Panc1 (cell line): ENCODE results near the gene ANTXR1. TPM values are rescaled to one million over a fixed set of nuclear protein-coding genes. Genes with fewer than 3 reads are reported as not detected.

ENCODE experiments used
- ATAC-seq: fragments of 200-7000 bp; cut with Tn5 transposase; 2 replicates; pipeline ENCODE4 v1.9.1; 2020; ENCODE audit warnings: mild to moderate bottlenecking, moderate library complexity
- BruUV-seq: library from RNA; stranded (reverse); fragments of 400-500 nt; replicated peaks from 2 replicates; lab custom pipeline; 2021; lab: Mats Ljungman, UMichigan
- CTCF ChIA-PET: fragments of 300-600 bp; sonication (Branson Sonifier 250); formaldehyde crosslinking; loops from one replicate; lab custom pipeline; 2022; ENCODE audit warnings: antibody characterized with exemption; lab: Charles Lee
- POLR2A ChIA-PET: fragments of 300-600 bp; sonication (Branson Sonifier 250); formaldehyde crosslinking; loops from one replicate; lab custom pipeline; 2022; ENCODE audit warnings: antibody characterized with exemption; lab: Charles Lee
- DNase-seq: peaks from one replicate; pipeline ENCODE4 v3.0.0-alpha.2; 2010; ENCODE audit warnings: low read depth, low spot score
- H3K27ac ChIP-seq: 2 replicates; pipeline ENCODE4 v1.5.1; 2011; ENCODE audit warnings: mild to moderate bottlenecking, low read length, inconsistent platforms
- H3K27me3 ChIP-seq: fragments of 200-500 bp; sonication (Bioruptor generic); 2 replicates; pipeline ENCODE4 v1.6.0; 2014; ENCODE audit warnings: low read length, inconsistent platforms; ENCODE audit not compliant: control insufficient read depth, insufficient read depth
- H3K36me3 ChIP-seq: fragments of 200-500 bp; sonication (Bioruptor generic); 2 replicates; pipeline ENCODE4 v1.5.1; 2014; ENCODE audit warnings: inconsistent platforms, mild to moderate bottlenecking, low read length, moderate library complexity; ENCODE audit not compliant: control insufficient read depth, insufficient read depth
- H3K4me1 ChIP-seq: 2 replicates; pipeline ENCODE4 v1.5.1; 2011; ENCODE audit warnings: inconsistent platforms, mild to moderate bottlenecking, low read length, moderate library complexity; ENCODE audit not compliant: control insufficient read depth, insufficient read depth
- H3K4me3 ChIP-seq, 2 experiments: 2 replicates each; pipeline ENCODE4 v1.5.1; 2011 to 2012; ENCODE audit warnings: low read depth in 2 of 2, low read length in 2 of 2, mild to moderate bottlenecking in 2 of 2, inconsistent platforms in 1 of 2, moderate library complexity in 1 of 2
- H3K9me3 ChIP-seq: fragments of 200-500 bp; sonication (Bioruptor generic); 2 replicates; pipeline ENCODE4 v1.5.1; 2014; ENCODE audit warnings: low read depth, mild to moderate bottlenecking, inconsistent platforms, low read length, moderate library complexity; ENCODE audit not compliant: control insufficient read depth, insufficient read depth
- POLR2AphosphoS5 ChIP-seq: IDR thresholded peaks from 2 replicates; pipeline ENCODE4 v1.6.1; 2012; ENCODE audit warnings: mild to moderate bottlenecking, low read depth, low read length, moderate library complexity
- SIN3A ChIP-seq: IDR thresholded peaks from 2 replicates; pipeline ENCODE4 v1.6.1; 2012; ENCODE audit warnings: low read depth, mild to moderate bottlenecking, low read length, moderate library complexity, borderline replicate concordance; ENCODE audit not compliant: insufficient read depth
- TCF7L2 ChIP-seq: IDR thresholded peaks from 2 replicates; pipeline ENCODE4 v1.6.1; 2011; ENCODE audit warnings: mild to moderate bottlenecking, low read depth, low read length, inconsistent platforms
- in situ Hi-C: cut with HindIII; loops from 2 replicates; pipeline ENCODE4 v1.10.0; 2016; ENCODE audit warnings: low sequenced_read_pairs, low pct_unique_long_range_greater_than_20kb
- intact Hi-C: fragments of 100-400 bp; cut with micrococcal nuclease; formaldehyde crosslinking; loops from one replicate; pipeline ENCODE4 v1.10.0; 2022; ENCODE audit not compliant: unreplicated experiment
- total RNA-seq: library from RNA; stranded (reverse); gene quantifications from one replicate; pipeline ENCODE4 v1.2.1, GENCODE V29; 2021; ENCODE audit not compliant: unreplicated experiment
- TF ChIP-seq, protein P1 (sequence below), 2 experiments: IDR thresholded peaks; 2 replicates each; pipeline ENCODE4 v1.6.1; 2011 to 2012; ENCODE audit warnings: low read depth in 2 of 2, control low read depth in 1 of 2, low read length in 1 of 2, mild to moderate bottlenecking in 1 of 2, moderate library complexity in 1 of 2; ENCODE audit not compliant: insufficient read depth in 1 of 2
- TF ChIP-seq, protein P2 (sequence below): fragments of 450-650 bp; IDR thresholded peaks from 2 replicates; pipeline ENCODE4 v1.5.1; 2017; ENCODE audit warnings: mild to moderate bottlenecking

ANTXR1 gene
- total RNA-seq, 1 experiment from 2014 or later, result 132 TPM

DNA sequence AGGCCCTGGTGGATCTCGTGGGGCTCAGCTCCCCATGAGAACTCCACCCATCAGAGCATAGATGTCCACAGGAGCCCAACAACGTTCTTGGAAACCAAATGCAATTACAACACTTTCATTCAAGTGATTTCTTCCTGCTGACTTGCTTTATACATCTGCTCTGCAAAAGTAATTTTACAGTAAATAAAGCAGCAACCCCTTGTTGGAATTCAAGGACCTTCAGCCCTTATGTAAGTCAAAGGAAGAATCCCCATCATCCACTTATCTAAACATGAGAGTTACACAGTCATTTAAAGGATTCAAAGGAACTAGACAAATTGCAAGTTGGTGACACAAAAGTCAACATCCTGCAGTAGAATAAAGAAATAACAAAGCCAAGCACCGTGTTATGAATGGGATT lies 17.1 kb upstream of the ANTXR1 start:
- no peak for DNase-seq
- Histone ChIP-seq H3K27me3 (no peaks in the 10 kb centered on the region), H3K9me3 (no peaks in the 10 kb centered on the region), H3K4me3 (no peak overlapping the region), H3K36me3 (no peaks in the 10 kb centered on the region), H3K27ac (no peak overlapping the region), H3K4me1 (no peaks in the 10 kb centered on the region)
- TF ChIP-seq, protein P1, sequence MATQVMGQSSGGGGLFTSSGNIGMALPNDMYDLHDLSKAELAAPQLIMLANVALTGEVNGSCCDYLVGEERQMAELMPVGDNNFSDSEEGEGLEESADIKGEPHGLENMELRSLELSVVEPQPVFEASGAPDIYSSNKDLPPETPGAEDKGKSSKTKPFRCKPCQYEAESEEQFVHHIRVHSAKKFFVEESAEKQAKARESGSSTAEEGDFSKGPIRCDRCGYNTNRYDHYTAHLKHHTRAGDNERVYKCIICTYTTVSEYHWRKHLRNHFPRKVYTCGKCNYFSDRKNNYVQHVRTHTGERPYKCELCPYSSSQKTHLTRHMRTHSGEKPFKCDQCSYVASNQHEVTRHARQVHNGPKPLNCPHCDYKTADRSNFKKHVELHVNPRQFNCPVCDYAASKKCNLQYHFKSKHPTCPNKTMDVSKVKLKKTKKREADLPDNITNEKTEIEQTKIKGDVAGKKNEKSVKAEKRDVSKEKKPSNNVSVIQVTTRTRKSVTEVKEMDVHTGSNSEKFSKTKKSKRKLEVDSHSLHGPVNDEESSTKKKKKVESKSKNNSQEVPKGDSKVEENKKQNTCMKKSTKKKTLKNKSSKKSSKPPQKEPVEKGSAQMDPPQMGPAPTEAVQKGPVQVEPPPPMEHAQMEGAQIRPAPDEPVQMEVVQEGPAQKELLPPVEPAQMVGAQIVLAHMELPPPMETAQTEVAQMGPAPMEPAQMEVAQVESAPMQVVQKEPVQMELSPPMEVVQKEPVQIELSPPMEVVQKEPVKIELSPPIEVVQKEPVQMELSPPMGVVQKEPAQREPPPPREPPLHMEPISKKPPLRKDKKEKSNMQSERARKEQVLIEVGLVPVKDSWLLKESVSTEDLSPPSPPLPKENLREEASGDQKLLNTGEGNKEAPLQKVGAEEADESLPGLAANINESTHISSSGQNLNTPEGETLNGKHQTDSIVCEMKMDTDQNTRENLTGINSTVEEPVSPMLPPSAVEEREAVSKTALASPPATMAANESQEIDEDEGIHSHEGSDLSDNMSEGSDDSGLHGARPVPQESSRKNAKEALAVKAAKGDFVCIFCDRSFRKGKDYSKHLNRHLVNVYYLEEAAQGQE (IDR thresholded peaks at IDR 0.05; ENCODE audit: insufficient read depth in 1 of 2, low read depth in 2 of 2, low read length in 1 of 2), result no peak
- no peak for TF ChIP-seq SIN3A
- TF ChIP-seq POLR2AphosphoS5, result no peak
- TF ChIP-seq, protein P2, sequence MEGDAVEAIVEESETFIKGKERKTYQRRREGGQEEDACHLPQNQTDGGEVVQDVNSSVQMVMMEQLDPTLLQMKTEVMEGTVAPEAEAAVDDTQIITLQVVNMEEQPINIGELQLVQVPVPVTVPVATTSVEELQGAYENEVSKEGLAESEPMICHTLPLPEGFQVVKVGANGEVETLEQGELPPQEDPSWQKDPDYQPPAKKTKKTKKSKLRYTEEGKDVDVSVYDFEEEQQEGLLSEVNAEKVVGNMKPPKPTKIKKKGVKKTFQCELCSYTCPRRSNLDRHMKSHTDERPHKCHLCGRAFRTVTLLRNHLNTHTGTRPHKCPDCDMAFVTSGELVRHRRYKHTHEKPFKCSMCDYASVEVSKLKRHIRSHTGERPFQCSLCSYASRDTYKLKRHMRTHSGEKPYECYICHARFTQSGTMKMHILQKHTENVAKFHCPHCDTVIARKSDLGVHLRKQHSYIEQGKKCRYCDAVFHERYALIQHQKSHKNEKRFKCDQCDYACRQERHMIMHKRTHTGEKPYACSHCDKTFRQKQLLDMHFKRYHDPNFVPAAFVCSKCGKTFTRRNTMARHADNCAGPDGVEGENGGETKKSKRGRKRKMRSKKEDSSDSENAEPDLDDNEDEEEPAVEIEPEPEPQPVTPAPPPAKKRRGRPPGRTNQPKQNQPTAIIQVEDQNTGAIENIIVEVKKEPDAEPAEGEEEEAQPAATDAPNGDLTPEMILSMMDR, result no peak
- TF ChIP-seq TCF7L2, result no peak
- intact Hi-C loops, result no loop called here
- no peak for ATAC-seq
- ChIA-PET POLR2A (no interaction called here), CTCF (no interaction called here)
- in situ Hi-C loops, result no loop called here
- BruUV-seq, result no TSS peak

DNA sequence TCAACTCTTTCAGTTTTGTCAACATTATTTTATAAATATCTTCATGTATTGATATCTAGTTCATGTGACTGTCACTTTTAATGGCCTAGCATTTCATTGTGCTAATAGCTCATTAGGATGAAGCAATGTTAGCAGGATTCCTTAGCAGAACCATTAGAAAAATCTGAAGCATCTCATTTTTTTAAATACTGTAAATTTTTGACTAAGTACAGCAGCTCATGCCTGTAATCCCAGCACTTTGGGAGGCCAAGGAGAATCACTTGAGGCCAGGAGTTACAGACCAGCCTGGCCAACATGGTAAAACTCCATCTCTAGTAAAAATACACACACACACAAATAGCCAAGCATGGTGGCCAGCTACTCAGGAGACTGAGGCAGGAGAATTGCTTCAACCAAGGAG lies 15.6 kb upstream of the ANTXR1 start:
- Histone ChIP-seq H3K4me3 (no peak overlapping the region), H3K27me3 (no peaks in the 10 kb centered on the region), H3K36me3 (no peaks in the 10 kb centered on the region), H3K9me3 (no peaks in the 10 kb centered on the region), H3K4me1 (no peaks in the 10 kb centered on the region), H3K27ac (no peak overlapping the region)
- in situ Hi-C loops, result no loop called here
- CTCF ChIA-PET, result no interaction called here
- BruUV-seq, result no TSS peak
- ATAC-seq (no peak), DNase-seq (no peak)
- intact Hi-C loops, result no loop called here
- POLR2A ChIA-PET, result no interaction called here
- TF ChIP-seq, protein P1 (IDR thresholded peaks at IDR 0.05; ENCODE audit: insufficient read depth in 1 of 2, low read depth in 2 of 2, low read length in 1 of 2), result no peak
- TF ChIP-seq, protein P2, result no peak
- no peak for TF ChIP-seq POLR2AphosphoS5
- no peak for TF ChIP-seq TCF7L2
- TF ChIP-seq SIN3A, result no peak
